Measurements from ENCODE around the gene CFAP221.
A peak's percentile ranks its signal among the peaks of the same experiment; 100 is the strongest.

The CFAP221 gene

GRCh38 chr2:119544075-119544938 lies at the start of gene CFAP221:
TSS of gene CFAP221 (plus strand) at chr2:119544449. CDS start at chr2:119546132, 1,683 bp downstream.
- intact Hi-C loops (cut with DNase I), result no loop called here
- peak; percentile 54 to 96 (median 76) for DNase-seq

- no peak for DNase-seq
- intact Hi-C loops (cut with DNase I), result no loop called here
Observed at GRCh38 chr2:119495948-119496347, 48.3 kb upstream of the CFAP221 start.

GRCh38 chr2:119496682-119497081 lies 47.6 kb upstream of the CFAP221 start:
- no peak for DNase-seq
- intact Hi-C loops (cut with DNase I), result no loop called here

GRCh38 chr2:119508756-119509155 lies 35.5 kb upstream of the CFAP221 start:
- DNase-seq, result no peak
- intact Hi-C loops (cut with DNase I), result no loop called here

GRCh38 chr2:119511989-119512388 lies 32.3 kb upstream of the CFAP221 start:
- DNase-seq, result no peak
- intact Hi-C loops (cut with DNase I), result no loop called here

- DNase-seq, result no peak
- intact Hi-C loops (cut with DNase I), result no loop called here
Observed at GRCh38 chr2:119512946-119513345, 31.3 kb upstream of the CFAP221 start.

GRCh38 chr2:119513832-119514231 lies 30.4 kb upstream of the CFAP221 start:
- intact Hi-C loops (cut with DNase I), result no loop called here
- no peak for DNase-seq

GRCh38 chr2:119516121-119516520 lies 28.1 kb upstream of the CFAP221 start:
- intact Hi-C loops (cut with DNase I), result no loop called here
- no peak for DNase-seq

- intact Hi-C loops (cut with DNase I), result no loop called here
- peak in 3 of 10 donors; percentile 22 to 33 (median 32) for DNase-seq
Observed at GRCh38 chr2:119517433-119517832, 26.8 kb upstream of the CFAP221 start.

GRCh38 chr2:119518401-119519056 lies 25.7 kb upstream of the CFAP221 start:
- intact Hi-C loops (cut with DNase I), result no loop called here
- DNase-seq, result no peak

- no peak for DNase-seq
Observed at GRCh38 chr2:119519057-119519408, 25.2 kb upstream of the CFAP221 start.

GRCh38 chr2:119520696-119521432 lies 23.4 kb upstream of the CFAP221 start:
- no peak for DNase-seq
- intact Hi-C loops (cut with DNase I), result no loop called here

More at GRCh38 chr2:119519057-119519408, 25.2 kb upstream of the CFAP221 start:
- intact Hi-C loops (cut with DNase I), result no loop called here

GRCh38 chr2:119521433-119522050 lies 22.7 kb upstream of the CFAP221 start:
- intact Hi-C loops (cut with DNase I), result no loop called here
- no peak for DNase-seq

- intact Hi-C loops (cut with DNase I), result no loop called here
- no peak for DNase-seq
Observed at GRCh38 chr2:119522671-119523070, 21.6 kb upstream of the CFAP221 start.

GRCh38 chr2:119523383-119523951 lies 20.8 kb upstream of the CFAP221 start:
- intact Hi-C loops (cut with DNase I), result no loop called here
- DNase-seq, result no peak

GRCh38 chr2:119523952-119524694 lies 20.1 kb upstream of the CFAP221 start, which contains the start of gene SCTR:
TSS of gene SCTR (minus strand) at chr2:119524483. CDS start at chr2:119524226, 257 bp downstream.
- no peak for DNase-seq
- intact Hi-C loops (cut with DNase I), result no loop called here

GRCh38 chr2:119525614-119526013 lies 18.6 kb upstream of the CFAP221 start:
- no peak for DNase-seq
- intact Hi-C loops (cut with DNase I), result no loop called here

GRCh38 chr2:119527999-119528398 lies 16.2 kb upstream of the CFAP221 start:
- DNase-seq, result no peak
- intact Hi-C loops (cut with DNase I), result no loop called here

GRCh38 chr2:119531292-119531691 lies 13.0 kb upstream of the CFAP221 start:
- no peak for DNase-seq
- intact Hi-C loops (cut with DNase I), result no loop called here

GRCh38 chr2:119533560-119533959 lies 10.7 kb upstream of the CFAP221 start:
- intact Hi-C loops (cut with DNase I), result no loop called here
- no peak for DNase-seq

Measured in posterior cingulate gyrus (tissue), 11 donors.